NCI-H524 (cell line): ENCODE results near the gene SMPD4.
"Not testable (repeated sequence)": the region's sequence is repeated elsewhere in the genome, so short reads cannot be mapped to it uniquely, and the experiment has no call there.

Experiments
- DNase-seq, 2 experiments: peaks; one replicate each; lab custom pipeline; 2025; lab: John Stamatoyannopoulos, UW

The SMPD4 gene

DNA sequence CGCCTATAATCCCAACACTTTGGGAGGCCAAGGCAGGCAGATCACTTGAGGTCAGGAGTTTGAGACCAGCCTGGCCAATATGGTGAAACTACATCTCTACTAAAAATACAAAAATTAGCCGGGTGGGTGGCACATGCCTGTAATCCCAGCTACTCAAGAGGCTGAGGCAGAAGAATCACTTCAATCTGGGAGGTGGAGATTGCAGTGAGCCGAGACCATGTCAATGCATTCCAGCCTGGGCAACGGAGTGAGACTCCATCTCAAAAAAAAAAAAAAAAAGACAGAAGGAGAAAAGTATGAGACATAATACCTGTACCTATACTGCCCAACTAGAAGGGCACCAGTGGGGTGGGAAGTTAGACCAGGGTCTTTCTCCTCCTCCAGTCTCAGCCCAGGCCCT, 22.0 kb downstream of the SMPD4 start:
- not testable (repeated sequence) for DNase-seq

DNA sequence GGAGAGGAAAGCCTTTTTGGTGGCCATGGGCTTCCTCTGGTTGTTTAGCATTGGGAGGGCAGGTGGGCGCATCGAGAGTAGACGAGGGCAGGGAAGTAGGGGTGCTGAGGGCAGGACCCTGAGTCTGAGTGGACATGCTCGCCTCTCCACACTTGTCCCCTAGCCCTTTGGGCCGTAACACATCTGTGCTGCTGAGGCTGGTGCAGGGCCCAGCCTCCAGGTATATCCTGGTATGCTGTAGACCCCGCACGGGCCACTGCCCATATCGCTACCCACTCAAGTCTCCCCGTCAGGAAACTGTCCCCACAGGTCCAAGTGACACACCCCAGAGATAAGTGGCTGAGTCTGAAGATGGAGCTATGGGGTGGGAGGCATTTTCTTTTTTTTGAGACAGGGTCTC, 22.8 kb downstream of the SMPD4 start:
- DNase-seq: no peak

- not testable (repeated sequence) for DNase-seq
These were observed 23.4 kb downstream of the SMPD4 start for GRCh38 chr2:130157825-130158514.

- not testable (repeated sequence) for DNase-seq
These were observed 24.0 kb downstream of the SMPD4 start for GRCh38 chr2:130157354-130157753.

DNA sequence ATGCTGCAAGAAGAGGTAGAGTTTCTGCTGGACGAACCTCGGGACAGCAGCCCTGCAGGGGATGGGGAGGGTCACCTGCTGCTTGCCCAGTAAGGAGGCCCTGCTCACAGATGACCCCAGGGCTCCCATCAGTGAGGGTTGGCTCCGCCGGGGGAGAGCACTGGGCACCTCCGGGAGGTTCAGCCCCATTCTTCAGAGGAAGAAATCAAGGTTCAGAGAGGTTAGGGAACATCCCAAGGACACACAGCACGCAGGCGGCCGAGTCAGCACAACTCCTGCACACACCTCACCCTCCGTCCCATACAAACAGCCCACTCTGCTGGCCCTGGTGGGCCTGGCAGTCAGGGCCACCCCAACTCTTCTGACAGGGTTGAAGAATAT, 24.8 kb downstream of the SMPD4 start:
- no peak for DNase-seq

DNA sequence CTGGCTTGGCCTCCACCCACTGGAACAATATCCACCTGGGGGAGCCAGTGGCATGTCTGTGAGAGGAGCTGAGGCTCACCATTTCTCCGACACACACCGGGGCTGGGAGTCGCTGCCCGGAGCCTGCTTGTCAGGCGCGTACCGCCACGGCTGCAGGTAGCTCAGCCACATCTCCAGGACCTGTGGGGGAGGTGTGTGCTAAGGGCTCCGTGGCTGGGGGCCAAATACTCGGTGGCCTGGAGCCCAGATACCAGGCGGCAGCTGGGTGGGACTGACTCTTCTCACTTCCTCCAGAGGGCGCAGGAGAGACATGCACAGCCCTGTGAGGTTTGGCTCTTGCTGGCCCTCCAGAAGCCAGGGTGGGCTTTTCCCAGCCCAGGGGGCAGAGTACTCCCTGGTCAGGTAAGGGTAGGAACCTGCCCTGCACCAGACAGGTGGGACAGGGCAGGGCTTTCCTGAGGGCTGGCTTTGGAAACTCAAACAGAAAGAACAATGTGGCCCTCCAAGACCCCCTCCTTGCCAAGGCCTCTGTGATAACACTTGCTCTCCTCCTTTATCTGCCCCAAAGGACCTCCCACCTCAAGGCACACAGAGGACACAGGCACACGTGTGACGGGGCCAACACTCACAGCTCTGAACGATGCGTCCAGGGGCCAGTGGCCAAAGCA, 25.3 kb downstream of the SMPD4 start:
- peak; percentile 34 to 41 for DNase-seq

- no peak for DNase-seq
These were observed 26.3 kb downstream of the SMPD4 start for GRCh38 chr2:130154773-130155765.

DNA sequence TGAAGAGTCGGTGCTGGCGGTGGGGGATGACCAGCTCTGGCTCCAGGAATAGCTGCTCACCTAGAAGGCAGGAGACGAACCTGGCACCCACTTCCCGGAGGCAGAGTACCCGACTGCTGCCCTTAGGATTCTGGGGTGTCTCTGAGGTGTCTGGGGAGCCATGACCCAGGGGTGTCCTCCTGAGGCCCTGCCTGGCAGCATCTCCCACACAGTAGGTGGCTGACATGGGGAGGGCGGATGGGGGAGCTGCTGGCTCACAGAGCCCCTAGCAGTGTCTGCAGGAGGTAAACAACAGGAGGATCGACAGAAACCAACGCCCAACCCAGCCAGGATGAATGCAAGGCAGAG, 27.0 kb downstream of the SMPD4 start:
- DNase-seq: not testable (repeated sequence)

- not testable (repeated sequence) for DNase-seq
These were observed 27.5 kb downstream of the SMPD4 start for GRCh38 chr2:130153721-130154422.

DNA sequence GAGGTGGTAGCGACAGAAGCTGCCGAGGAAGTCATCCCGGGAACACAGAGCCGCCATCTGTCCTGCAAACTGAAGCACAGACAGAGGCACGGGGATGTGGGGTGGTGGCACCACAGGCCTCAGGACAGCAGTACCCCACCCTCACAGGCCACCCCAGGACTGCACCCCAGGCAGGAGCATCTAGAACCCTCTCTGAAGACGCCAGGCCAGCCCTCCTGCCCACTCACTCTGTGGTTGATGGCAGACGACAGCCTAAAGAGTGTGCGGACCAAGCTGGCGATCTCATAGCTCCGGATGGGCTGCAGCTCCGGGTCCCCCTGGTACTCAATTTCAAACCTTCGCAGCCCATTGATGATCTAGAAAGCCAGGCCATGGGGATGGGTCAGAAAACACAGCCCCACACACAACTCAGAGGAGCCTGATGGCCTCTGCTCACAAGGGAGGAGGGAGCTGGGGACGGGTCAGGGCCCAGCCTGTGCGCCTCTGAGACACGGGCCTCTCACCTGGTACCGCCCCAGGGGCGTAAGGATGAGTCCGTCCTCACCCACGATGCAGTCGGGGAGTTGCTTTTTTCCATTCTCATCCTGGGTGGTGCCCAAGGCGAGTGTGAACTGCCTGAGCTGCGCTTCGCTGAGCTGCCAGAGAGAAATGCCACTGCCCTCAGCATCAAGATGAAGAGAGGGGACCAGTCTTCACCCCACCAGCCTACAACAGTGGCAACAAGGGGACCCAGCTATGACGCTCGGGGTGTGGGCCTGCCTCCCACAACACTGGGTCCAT, 28.4 kb downstream of the SMPD4 start:
- DNase-seq: no peak

- not testable (repeated sequence) for DNase-seq
These were observed 29.1 kb downstream of the SMPD4 start for GRCh38 chr2:130152136-130152815.

DNA sequence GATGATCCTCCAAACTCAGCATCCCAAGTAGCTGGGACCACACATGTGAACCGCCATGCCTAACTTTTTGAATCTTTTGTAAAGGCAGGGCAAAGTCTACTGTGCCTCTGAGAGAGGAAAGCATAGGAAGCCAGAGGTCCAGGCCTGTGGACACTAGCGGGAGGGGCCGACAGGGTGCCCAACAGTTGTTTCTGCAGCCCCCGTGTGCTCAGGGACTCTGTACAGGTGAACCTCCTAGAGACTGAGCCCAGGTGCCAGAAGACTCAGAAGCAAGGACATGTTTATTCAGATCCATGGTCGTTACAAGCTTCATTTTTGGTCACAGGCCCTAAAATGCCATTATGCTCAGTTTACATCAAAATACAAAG, 30.3 kb downstream of the SMPD4 start:
- DNase-seq: not testable (repeated sequence)

DNA sequence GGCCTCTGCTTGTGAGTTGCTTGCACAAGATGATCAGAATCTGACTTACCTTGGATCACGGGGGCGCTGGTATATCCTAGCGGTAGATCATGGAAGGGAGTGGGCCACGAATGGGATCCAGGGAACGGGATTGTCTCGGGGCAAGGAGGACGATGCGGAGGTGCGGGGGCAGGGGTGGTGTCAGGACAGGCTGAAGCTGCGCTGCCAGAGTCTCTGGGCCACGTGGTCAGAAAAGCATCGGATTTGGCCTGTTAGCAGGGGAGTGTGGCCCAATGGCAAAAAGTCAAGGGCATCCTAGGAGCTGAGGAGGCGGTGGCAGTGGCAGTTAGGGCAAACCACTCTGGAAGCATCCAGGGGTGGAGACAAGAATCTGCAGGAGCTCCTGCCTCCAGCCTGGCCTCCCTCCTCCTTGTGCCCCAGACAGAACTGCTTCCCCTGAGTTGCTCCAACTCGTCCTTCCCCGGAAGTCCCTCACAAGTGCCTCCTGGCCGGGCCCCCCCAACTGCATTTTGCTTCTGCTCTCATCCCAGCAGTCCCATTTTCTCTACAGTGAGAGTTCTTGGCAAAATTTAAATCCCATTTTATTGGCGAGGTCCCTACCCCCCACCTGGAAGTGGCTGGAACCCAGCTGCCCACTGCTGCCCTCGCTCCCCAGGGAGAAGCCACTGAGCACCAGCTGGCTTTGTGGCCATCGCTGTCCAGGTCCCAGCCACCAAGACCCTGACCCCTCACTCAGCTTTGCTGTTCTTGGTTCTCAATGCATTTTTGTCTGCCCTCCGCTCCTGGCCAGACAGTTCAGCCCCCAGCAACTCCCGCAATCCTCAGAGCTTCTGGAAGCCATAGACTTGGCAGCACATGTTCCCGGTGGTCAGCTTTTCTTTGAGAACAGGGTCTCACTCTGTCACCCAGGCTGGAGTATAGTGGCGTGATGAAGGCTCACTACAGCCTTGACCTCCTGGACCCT, 30.9 kb downstream of the SMPD4 start:
- no peak for DNase-seq

- not testable (repeated sequence) for DNase-seq
These were observed 32.9 kb downstream of the SMPD4 start for GRCh38 chr2:130148515-130148914.

- DNase-seq: peak; percentile 5 to 58
These were observed 36.4 kb downstream of the SMPD4 start, which contains the start of gene CCDC74B for GRCh38 chr2:130145006-130145414. CCDC74B (minus strand) TSS chr2:130145112; CDS start chr2:130144996, 116 bp downstream.

- DNase-seq: not testable (repeated sequence)
These were observed 37.9 kb downstream of the SMPD4 start for GRCh38 chr2:130143266-130144039.

GRCh38 chr2:130142396-130143265, 38.8 kb downstream of the SMPD4 start:
- DNase-seq: not testable (repeated sequence)
